HepG2 (cell line): ENCODE results near the gene CCDC88C. TPM values are rescaled to one million over a fixed set of nuclear protein-coding genes. Genes with fewer than 3 reads are reported as not detected.

Experiments used
- ATAC-seq: fragments of 200-7000 bp; cut with Tn5 transposase; 3 replicates; pipeline ENCODE4 v1.9.1; 2020; ENCODE audit warnings: mild to moderate bottlenecking, moderate library complexity
- BruUV-seq: library from RNA; stranded (reverse); fragments of 400-500 nt; replicated peaks from 2 replicates; lab custom pipeline; 2021; lab: Mats Ljungman, UMichigan
- CTCF ChIA-PET: fragments of 300-600 bp; formaldehyde crosslinking; extraction: SDS; loops from one replicate; lab custom pipeline; 2021; ENCODE audit warnings: low total read pairs, inconsistent platforms, low intra/inter-chr PET ratio; lab: Yijun Ruan, JAX
- POLR2A ChIA-PET: fragments of 350-600 bp; sonication (Branson Sonifier 250); formaldehyde crosslinking; loops from one replicate; lab custom pipeline; 2020; ENCODE audit warnings: antibody characterized with exemption, inconsistent platforms; lab: Yijun Ruan, JAX
- DNase-seq: peaks from one replicate; pipeline ENCODE4 v3.0.0-alpha.2; 2015; ENCODE audit warnings: low spot score
- FAIRE-seq: peaks from 3 replicates; lab custom pipeline; 2011; peaks lifted over from hg19 to GRCh38; lab: Jason Lieb, UNC
- H2AFZ ChIP-seq: one replicate; pipeline ENCODE4 v1.6.1; 2011; ENCODE audit warnings: low read length, inconsistent platforms
- H3K27ac ChIP-seq: fragments of 300-600 bp; 3 replicates; pipeline ENCODE4 v1.8.0; 2011; ENCODE audit warnings: mixed run types, mild to moderate bottlenecking, mixed read lengths, low read length, inconsistent platforms; ENCODE audit not compliant: insufficient read depth; ENCODE audit errors: extremely low read length
- H3K27me3 ChIP-seq, 2 experiments: fragments of 200-600 bp in 1 of 2; 2 replicates in 1 of 2; 3 replicates in 1 of 2; pipeline versions ENCODE4 v1.6.0 to v1.8.0; 2011; ENCODE audit warnings: low read length in 2 of 2, mild to moderate bottlenecking in 2 of 2, moderate library complexity in 2 of 2, inconsistent platforms in 1 of 2; ENCODE audit not compliant: insufficient read depth in 2 of 2, control insufficient read depth in 1 of 2
- H3K36me3 ChIP-seq, 2 experiments: fragments of 200-600 bp in 1 of 2; replicated peaks in 1 of 2; 2 replicates in 1 of 2; 3 replicates in 1 of 2; pipeline versions ENCODE4 v1.5.1 to v1.8.0; 2011; ENCODE audit warnings: low read length in 2 of 2, inconsistent platforms in 1 of 2; ENCODE audit not compliant: insufficient read depth in 2 of 2, control insufficient read depth in 1 of 2
- H3K4me1 ChIP-seq: 2 replicates; pipeline ENCODE4 v1.5.1; 2012; ENCODE audit warnings: low read length, inconsistent platforms; ENCODE audit not compliant: insufficient read depth
- H3K4me2 ChIP-seq: 2 replicates; pipeline ENCODE4 v1.6.0; 2011; ENCODE audit warnings: low read depth, low read length, inconsistent platforms
- H3K4me3 ChIP-seq, 3 experiments: fragments of 200-600 bp in 1 of 3; sonication (generic), shearing (Covaris generic) in 1 of 3; replicated peaks in 1 of 3; 2 replicates each; pipeline ENCODE4 v1.5.1; 2011 to 2016; ENCODE audit warnings: low read length in 3 of 3, inconsistent platforms in 2 of 3, low read depth in 2 of 3, mild to moderate bottlenecking in 2 of 3, control low read depth in 1 of 3, mixed read lengths in 1 of 3; ENCODE audit not compliant: insufficient read depth in 1 of 3
- H3K79me2 ChIP-seq: one replicate; pipeline ENCODE4 v1.6.1; 2011; ENCODE audit warnings: low read length, inconsistent platforms; ENCODE audit not compliant: insufficient read depth
- H3K9ac ChIP-seq: 2 replicates; pipeline ENCODE4 v1.6.0; 2011; ENCODE audit warnings: mild to moderate bottlenecking, low read depth, low read length, inconsistent platforms; ENCODE audit not compliant: insufficient read depth
- H3K9me3 ChIP-seq: 2 replicates; pipeline ENCODE4 v1.5.1; 2012; ENCODE audit warnings: mild to moderate bottlenecking, low read length
- H4K20me1 ChIP-seq: 2 replicates; pipeline ENCODE4 v1.6.0; 2011; ENCODE audit warnings: inconsistent platforms, mild to moderate bottlenecking, low read length, moderate library complexity; ENCODE audit not compliant: insufficient read depth
- ARID3A ChIP-seq: IDR thresholded peaks from 2 replicates; pipeline ENCODE4 v1.6.1; 2012; ENCODE audit warnings: low read depth, low read length, improper control_type of control experiment
- CC2D1A ChIP-seq: sonication (generic); formaldehyde crosslinking; IDR thresholded peaks from 2 replicates; pipeline ENCODE4 v1.8.1; 2023; ENCODE audit warnings: mild to moderate bottlenecking, missing genetic modification reagents
- HNRNPK ChIP-seq: fragments of 200-400 bp; formaldehyde crosslinking; IDR thresholded peaks from 2 replicates; pipeline ENCODE4 v1.6.1; 2018; ENCODE audit warnings: low read length, low read depth, moderate library complexity, mild to moderate bottlenecking; ENCODE audit not compliant: poor library complexity, severe bottlenecking
- JUND ChIP-seq: sonication (generic); formaldehyde crosslinking; IDR thresholded peaks from 2 replicates; pipeline ENCODE4 v1.8.0; 2022; ENCODE audit warnings: mild to moderate bottlenecking, missing genetic modification reagents
- KDM5A ChIP-seq: fragments of 200-600 bp; sonication (generic); IDR thresholded peaks from 2 replicates; pipeline ENCODE4 v1.7.0; 2018; ENCODE audit warnings: antibody characterized with exemption, mild to moderate bottlenecking, low read length, borderline replicate concordance
- KLF13 ChIP-seq: sonication (generic); formaldehyde crosslinking; IDR thresholded peaks from 2 replicates; pipeline ENCODE4 v1.4.0; 2020; ENCODE audit warnings: mild to moderate bottlenecking, missing genetic modification reagents
- MAFK ChIP-seq, 2 experiments: IDR thresholded peaks in 1 of 2; conservative IDR thresholded peaks in 1 of 2; 2 replicates each; pipeline ENCODE4 v1.6.1; 2011; ENCODE audit warnings: improper control_type of control experiment in 2 of 2, low read length in 2 of 2
- MIXL1 ChIP-seq: IDR thresholded peaks from 2 replicates; pipeline ENCODE4 v1.6.1; 2016
- PCBP1 ChIP-seq: fragments of 200-400 bp; formaldehyde crosslinking; IDR thresholded peaks from 2 replicates; pipeline ENCODE4 v1.6.1; 2017; ENCODE audit warnings: mild to moderate bottlenecking, low read depth, low read length, borderline replicate concordance
- RFX3 ChIP-seq: IDR thresholded peaks from 2 replicates; pipeline ENCODE4 v1.6.1; 2016; ENCODE audit warnings: missing biosample characterization, missing genetic modification reagents
- SOX6 ChIP-seq, 2 experiments: fragments of 450-650 bp in 1 of 2; sonication (generic) in 1 of 2; formaldehyde crosslinking in 1 of 2; IDR thresholded peaks; 2 replicates each; pipeline versions ENCODE4 v1.4.0 to v1.6.1; 2017 to 2020; ENCODE audit warnings: antibody characterized with exemption in 1 of 2, mild to moderate bottlenecking in 1 of 2, missing genetic modification reagents in 1 of 2
- SP2 ChIP-seq: sonication (generic); formaldehyde crosslinking; IDR thresholded peaks from 2 replicates; pipeline ENCODE4 v1.5.1; 2020; ENCODE audit warnings: mild to moderate bottlenecking, missing genetic modification reagents
- TCF7L2 ChIP-seq: IDR thresholded peaks from 2 replicates; pipeline ENCODE4 v1.6.1; 2011; ENCODE audit warnings: mild to moderate bottlenecking, low read depth, low read length, moderate library complexity
- ZFP82 ChIP-seq: sonication (generic); formaldehyde crosslinking; IDR thresholded peaks from 2 replicates; pipeline ENCODE4 v1.5.1; 2020; ENCODE audit warnings: mild to moderate bottlenecking, missing genetic modification reagents, borderline replicate concordance
- ZNF230 ChIP-seq: sonication (generic); formaldehyde crosslinking; IDR thresholded peaks from 2 replicates; pipeline ENCODE4 v1.4.0; 2020; ENCODE audit warnings: mild to moderate bottlenecking, missing genetic modification reagents
- ZNF3 ChIP-seq: IDR thresholded peaks from 2 replicates; pipeline ENCODE4 v1.7.0; 2017; ENCODE audit warnings: inconsistent platforms
- ZNF34 ChIP-seq: sonication (generic); formaldehyde crosslinking; IDR thresholded peaks from 2 replicates; pipeline ENCODE4 v1.4.0; 2020; ENCODE audit warnings: mild to moderate bottlenecking, missing genetic modification reagents, borderline replicate concordance
- ZNF713 ChIP-seq: sonication (generic); formaldehyde crosslinking; IDR thresholded peaks from 2 replicates; pipeline ENCODE4 v1.4.0; 2020; ENCODE audit warnings: mild to moderate bottlenecking, missing genetic modification reagents
- WGBS: methylation state at CpG from one replicate; pipeline ENCODE4 v1.1.6; 2017; ENCODE audit warnings: low lambda C conversion rate; 5-methylcytosine and 5-hydroxymethylcytosine counted together
- in situ Hi-C: cut with HindIII; loops from 2 replicates; pipeline ENCODE4 v1.10.0; 2017; ENCODE audit warnings: low pct_unique_long_range_greater_than_20kb; ENCODE audit not compliant: extremely low pct_ligation_motif_present
- intact Hi-C: fragments of 100-400 bp; cut with micrococcal nuclease; formaldehyde crosslinking; loops from one replicate; pipeline ENCODE4 v1.10.0; 2022; ENCODE audit not compliant: unreplicated experiment
- polyA plus RNA-seq, 8 experiments: library from polyadenylated mRNA; depleted of rRNA in 3 of 8; stranded (reverse) in 7 of 8; unstranded in 1 of 8; fragments of >200 nt; fragmentation: Illumina TruSeq in 4 of 8; extraction: Trizol in 4 of 8; gene quantifications; 2 replicates each; pipeline versions ENCODE4 v1.2.1 to v1.2.3, GENCODE V29; 2011 to 2016; ENCODE audit warnings: low read depth in 4 of 8, missing spikeins in 1 of 8, mixed read lengths in 1 of 8; ENCODE audit not compliant: insufficient read depth in 1 of 8
- total RNA-seq, 5 experiments: library from RNA; depleted of rRNA; stranded (reverse); fragments of >200 nt; fragmentation: Illumina TruSeq; extraction: Trizol; gene quantifications; 2 replicates each; pipeline ENCODE4 v1.2.3, GENCODE V29; 2016; ENCODE audit warnings: low read depth in 1 of 5

Gene CCDC88C
- total and polyA plus RNA-seq, 2 of the 13 experiments (the other 11 are each of a cell fraction or from before 2014, with no cell fraction given): 3.6 to 11.7 TPM

- H4K20me1 ChIP-seq: no peaks in the 10 kb centered on the region
- DNase-seq: no peak
- no peak overlapping the region for H3K27ac ChIP-seq
- H3K9ac ChIP-seq: no peak overlapping the region
- no peaks in the 10 kb centered on the region for H3K27me3 ChIP-seq
- FAIRE-seq: no peak
- H3K4me3 ChIP-seq: no peak overlapping the region
- H3K4me2 ChIP-seq: no peak overlapping the region
- intact Hi-C loops: no loop called here
- no peaks in the 10 kb centered on the region for H3K4me1 ChIP-seq
- ChIA-PET CTCF (no interaction called here), POLR2A (no interaction called here)
- 97% methylated on average over 13 of the region's 13 CpGs for WGBS
- no TSS peak for BruUV-seq
- TF ChIP-seq ZNF713 (CRISPR knock-in tag): no peak
- TF ChIP-seq MAFK (conservative IDR thresholded peaks at IDR 0.05 in 1 of 2, IDR thresholded peaks at IDR 0.05 in 1 of 2; ENCODE audit: low read length in 2 of 2): peak; percentile 6 to 42; a peak in 2 of 4 replicates
- H3K79me2 ChIP-seq: no peaks in the 10 kb centered on the region
- ATAC-seq: no peak
- in situ Hi-C loops: loop anchor here (10.0 kb wide), 1 partner anchor 379 kb away; no protein-coding TSS in a partner anchor
- no peaks in the 10 kb centered on the region for H3K9me3 ChIP-seq
- no peak overlapping the region for H2AFZ ChIP-seq
- H3K36me3 ChIP-seq: peaks cover 13 to 63% of the 10 kb centered on the region in 2 experiments; a peak in 4 of 5 replicates
These were observed 133.4 kb downstream of the CCDC88C start for GRCh38 chr14:91284146-91284790.

GRCh38 chr14:91283666-91284065 is 134.0 kb downstream of the CCDC88C start:
- no peaks in the 10 kb centered on the region for H4K20me1 ChIP-seq
- H3K9ac ChIP-seq: no peak overlapping the region
- H3K4me1 ChIP-seq: no peaks in the 10 kb centered on the region
- no peak overlapping the region for H3K4me3 ChIP-seq
- intact Hi-C loops: no loop called here
- no peak overlapping the region for H3K4me2 ChIP-seq
- ChIA-PET CTCF (no interaction called here), POLR2A (no interaction called here)
- no peak for FAIRE-seq
- H3K36me3 ChIP-seq: peaks cover 9 to 64% of the 10 kb centered on the region in 2 experiments; a peak in 3 of 5 replicates
- no peaks in the 10 kb centered on the region for H3K9me3 ChIP-seq
- WGBS: 95% methylated on average over 3 of the region's 4 CpGs
- no TSS peak for BruUV-seq
- no peaks in the 10 kb centered on the region for H3K27me3 ChIP-seq
- no peak overlapping the region for H3K27ac ChIP-seq
- no peak for DNase-seq
- H2AFZ ChIP-seq: no peak overlapping the region
- in situ Hi-C loops: loop anchor here (10.0 kb wide), 1 partner anchor 379 kb away; no protein-coding TSS in a partner anchor
- no peaks in the 10 kb centered on the region for H3K79me2 ChIP-seq
- ATAC-seq: no peak
- TF ChIP-seq ZNF34 (no peak), JUND (CRISPR knock-in tag) (no peak), KDM5A (no peak), HNRNPK (no peak), TCF7L2 (no peak), ZNF3 (CRISPR knock-in tag) (no peak), KLF13 (no peak), SOX6 (IDR thresholded peaks at IDR 0.05) (no peak), SOX6 (CRISPR knock-in tag; IDR thresholded peaks at IDR 0.05) (no peak), CC2D1A (CRISPR knock-in tag) (no peak), MIXL1 (CRISPR knock-in tag) (no peak), SP2 (CRISPR knock-in tag) (no peak), PCBP1 (no peak), RFX3 (CRISPR knock-in tag) (no peak), ZFP82 (CRISPR knock-in tag) (no peak), ZNF230 (CRISPR knock-in tag) (no peak), ARID3A (no peak)
